ENCODE measurements around the gene GNG12.

Gene GNG12

GRCh38 chr1:67749844-67750690 is 83.2 kb downstream of the GNG12 start:
- peak; percentile 92 for DNase-seq (ENCODE audit: low read depth)
- Histone ChIP-seq H3K4me1 (ENCODE audit: control insufficient read depth, insufficient read depth, low read length) (peaks cover 80% of the 10 kb centered on the region), H3K27me3 (replicated peaks; ENCODE audit: control insufficient read depth, insufficient read depth, low read length) (no peaks in the 10 kb centered on the region), H3K9me3 (ENCODE audit: control insufficient read depth, low read length) (no peaks in the 10 kb centered on the region), H3K4me3 (ENCODE audit: low read length) (peak overlapping the region; percentile 67), H3K36me3 (ENCODE audit: control insufficient read depth, insufficient read depth, low read length, severe bottlenecking) (peaks cover 5% of the 10 kb centered on the region), H3K9ac (ENCODE audit: low read length) (peak overlapping the region; percentile 77)

DNA sequence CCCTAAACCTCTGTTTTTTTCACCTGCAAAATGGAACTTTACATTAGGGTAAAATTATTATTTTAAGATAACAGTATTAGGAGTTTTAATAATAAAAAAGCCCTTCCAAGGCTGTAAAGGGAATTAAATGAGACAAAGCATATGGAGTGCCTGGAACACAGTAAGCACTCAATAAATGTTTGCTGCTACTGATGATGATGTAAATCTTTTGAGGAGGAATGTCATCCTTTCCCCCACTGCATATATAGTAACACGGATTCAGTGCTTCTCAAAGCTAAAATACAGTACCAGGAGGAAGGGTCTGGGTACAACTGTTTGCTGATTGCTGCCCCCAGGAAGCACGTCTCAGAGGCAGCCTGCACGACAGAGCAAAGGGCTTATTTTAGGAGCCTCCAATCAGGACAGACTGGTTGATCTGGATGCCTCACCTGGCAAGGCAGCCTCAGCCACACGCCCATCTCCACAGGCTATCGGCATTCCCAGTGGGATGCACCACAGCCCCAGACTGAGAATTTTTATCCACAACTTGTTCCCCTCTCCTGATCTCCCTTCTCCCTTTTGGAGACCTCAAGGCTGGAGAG is 83.9 kb downstream of the GNG12 start:
- Histone ChIP-seq H3K4me1 (ENCODE audit: control insufficient read depth, insufficient read depth, low read length) (peaks cover 80% of the 10 kb centered on the region), H3K27me3 (replicated peaks; ENCODE audit: control insufficient read depth, insufficient read depth, low read length) (no peaks in the 10 kb centered on the region), H3K36me3 (ENCODE audit: control insufficient read depth, insufficient read depth, low read length, severe bottlenecking) (peaks cover 11% of the 10 kb centered on the region), H3K9me3 (ENCODE audit: control insufficient read depth, low read length) (no peaks in the 10 kb centered on the region), H3K9ac (ENCODE audit: low read length) (peak overlapping the region; percentile 77), H3K4me3 (ENCODE audit: low read length) (peak overlapping the region; percentile 67)
- no peak for DNase-seq (ENCODE audit: low read depth)

DNA sequence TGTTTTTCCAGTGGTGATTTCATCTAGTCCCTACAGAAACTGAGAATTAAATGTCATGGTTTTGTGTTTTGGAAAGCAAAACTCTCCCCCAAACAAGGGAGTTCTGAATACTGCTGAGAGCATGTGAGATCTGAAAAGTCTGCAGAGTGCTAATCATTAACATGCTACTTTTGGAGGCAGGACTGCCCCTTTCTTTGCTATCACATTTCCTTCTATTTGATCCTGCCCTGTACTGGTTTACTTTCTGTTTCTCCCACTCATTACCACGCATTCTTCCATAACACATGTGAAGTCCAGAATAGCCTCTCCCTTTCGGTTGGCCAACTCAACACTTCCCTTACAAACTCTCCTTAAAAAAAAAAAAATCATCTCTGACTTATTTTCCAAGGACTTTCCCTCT is 84.6 kb downstream of the GNG12 start:
- no peaks in the 10 kb centered on the region for H3K27me3 ChIP-seq (replicated peaks; ENCODE audit: control insufficient read depth, insufficient read depth, low read length)
- peaks cover 77% of the 10 kb centered on the region for H3K4me1 ChIP-seq (ENCODE audit: control insufficient read depth, insufficient read depth, low read length)
- H3K4me3 ChIP-seq (ENCODE audit: low read length) = peak overlapping the region; percentile 67
- H3K36me3 ChIP-seq (ENCODE audit: control insufficient read depth, insufficient read depth, low read length, severe bottlenecking) = peaks cover 14% of the 10 kb centered on the region
- peak overlapping the region; percentile 77 for H3K9ac ChIP-seq (ENCODE audit: low read length)
- peak; percentile 81 for DNase-seq (ENCODE audit: low read depth)
- H3K9me3 ChIP-seq (ENCODE audit: control insufficient read depth, low read length) = no peaks in the 10 kb centered on the region

DNA sequence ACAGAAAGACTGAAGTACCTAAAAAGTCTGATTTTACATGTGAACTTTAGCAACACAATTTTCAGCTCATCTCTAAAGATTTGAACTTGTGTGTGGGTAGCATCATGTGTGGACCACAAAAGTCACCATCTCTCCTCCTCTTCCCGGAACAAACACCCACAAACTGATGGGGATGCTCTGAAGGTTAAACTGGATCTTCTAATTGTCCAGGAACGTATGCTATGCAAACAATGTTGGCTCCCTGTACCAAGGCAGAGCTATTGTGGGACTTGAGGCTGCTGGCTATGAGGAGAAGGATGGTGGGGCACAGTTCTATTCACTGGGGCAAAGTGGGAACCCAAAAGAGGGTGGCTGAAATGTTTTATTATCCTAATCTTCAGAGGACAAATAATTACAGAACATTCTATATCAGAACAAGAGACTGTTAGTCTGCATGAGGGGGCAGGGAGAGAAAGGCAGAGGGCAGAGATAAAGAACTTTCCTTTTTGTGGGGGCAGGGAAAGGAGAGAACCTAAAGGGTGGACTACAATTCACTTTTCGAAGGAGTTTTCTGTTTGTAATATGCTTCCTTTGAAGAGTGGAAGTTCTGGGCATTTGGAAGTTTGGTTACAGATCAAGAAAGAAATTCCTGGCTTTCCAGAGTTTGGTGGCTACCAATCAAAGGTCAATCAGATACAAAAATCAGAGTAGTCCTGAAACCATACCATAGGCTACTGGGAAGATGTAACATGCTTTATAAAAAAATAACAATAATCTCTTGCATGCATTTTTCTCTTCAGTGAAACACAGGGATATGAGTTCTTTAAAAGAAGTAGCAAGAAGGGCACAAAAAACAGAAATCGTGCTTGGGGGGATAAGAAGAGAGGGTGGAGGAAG is 85.4 kb downstream of the GNG12 start:
- Histone ChIP-seq H3K9ac (ENCODE audit: low read length) (peak overlapping the region; percentile 77), H3K4me3 (ENCODE audit: low read length) (peak overlapping the region; percentile 67), H3K36me3 (ENCODE audit: control insufficient read depth, insufficient read depth, low read length, severe bottlenecking) (peaks cover 14% of the 10 kb centered on the region), H3K4me1 (ENCODE audit: control insufficient read depth, insufficient read depth, low read length) (peaks cover 71% of the 10 kb centered on the region), H3K27me3 (replicated peaks; ENCODE audit: control insufficient read depth, insufficient read depth, low read length) (no peaks in the 10 kb centered on the region), H3K9me3 (ENCODE audit: control insufficient read depth, low read length) (no peaks in the 10 kb centered on the region)
- peak; percentile 58 for DNase-seq (ENCODE audit: low read depth)

- Histone ChIP-seq H3K4me1 (ENCODE audit: control insufficient read depth, insufficient read depth, low read length) (peaks cover 56% of the 10 kb centered on the region), H3K27me3 (replicated peaks; ENCODE audit: control insufficient read depth, insufficient read depth, low read length) (no peaks in the 10 kb centered on the region), H3K36me3 (ENCODE audit: control insufficient read depth, insufficient read depth, low read length, severe bottlenecking) (peaks cover 14% of the 10 kb centered on the region), H3K9me3 (ENCODE audit: control insufficient read depth, low read length) (no peaks in the 10 kb centered on the region), H3K4me3 (ENCODE audit: low read length) (no peak overlapping the region), H3K9ac (ENCODE audit: low read length) (no peak overlapping the region)
- DNase-seq (ENCODE audit: low read depth) = no peak
Observed at GRCh38 chr1:67745875-67746698, 87.2 kb downstream of the GNG12 start.

DNA sequence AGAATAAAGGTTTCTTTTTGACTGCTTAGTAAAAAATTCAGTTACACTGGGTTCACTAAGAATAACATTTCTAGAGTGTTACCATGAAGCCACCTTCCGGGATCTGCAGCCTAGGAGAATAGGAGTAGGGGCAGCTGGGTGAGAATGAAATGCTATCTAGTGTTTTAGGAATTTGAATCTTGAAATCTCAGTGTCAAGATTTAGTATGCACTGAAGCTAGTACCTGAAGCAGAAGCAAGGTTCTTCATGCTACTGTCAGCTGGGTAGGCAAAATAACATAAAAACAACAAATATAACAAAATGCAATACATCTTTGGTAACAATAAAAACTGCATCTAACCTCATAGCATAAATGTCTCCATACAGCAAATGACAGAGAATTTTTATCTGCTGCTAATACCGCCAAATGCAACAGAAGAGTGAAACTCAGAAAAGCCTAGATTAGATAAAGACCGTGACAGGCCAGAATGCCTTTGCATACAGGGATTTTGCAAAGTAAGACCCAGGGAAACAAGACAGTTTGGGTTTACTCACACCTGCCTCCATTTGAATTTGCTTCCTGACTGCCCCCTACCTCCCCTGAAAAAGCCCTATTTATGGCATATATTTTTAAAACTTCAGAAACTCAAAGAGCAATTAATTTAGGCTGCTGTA is 90.1 kb downstream of the GNG12 start:
- H3K36me3 ChIP-seq (ENCODE audit: control insufficient read depth, insufficient read depth, low read length, severe bottlenecking) = peaks cover 14% of the 10 kb centered on the region
- H3K9me3 ChIP-seq (ENCODE audit: control insufficient read depth, low read length) = no peaks in the 10 kb centered on the region
- H3K9ac ChIP-seq (ENCODE audit: low read length) = no peak overlapping the region
- H3K4me3 ChIP-seq (ENCODE audit: low read length) = no peak overlapping the region
- DNase-seq (ENCODE audit: low read depth) = no peak
- no peaks in the 10 kb centered on the region for H3K27me3 ChIP-seq (replicated peaks; ENCODE audit: control insufficient read depth, insufficient read depth, low read length)
- H3K4me1 ChIP-seq (ENCODE audit: control insufficient read depth, insufficient read depth, low read length) = peaks cover 39% of the 10 kb centered on the region

GRCh38 chr1:67741736-67742135 is 91.5 kb downstream of the GNG12 start:
- H3K4me1 ChIP-seq (ENCODE audit: control insufficient read depth, insufficient read depth, low read length) = peaks cover 28% of the 10 kb centered on the region
- peaks cover 14% of the 10 kb centered on the region for H3K36me3 ChIP-seq (ENCODE audit: control insufficient read depth, insufficient read depth, low read length, severe bottlenecking)
- DNase-seq (ENCODE audit: low read depth) = no peak
- H3K9me3 ChIP-seq (ENCODE audit: control insufficient read depth, low read length) = no peaks in the 10 kb centered on the region
- H3K4me3 ChIP-seq (ENCODE audit: low read length) = no peak overlapping the region
- H3K9ac ChIP-seq (ENCODE audit: low read length) = no peak overlapping the region
- H3K27me3 ChIP-seq (replicated peaks; ENCODE audit: control insufficient read depth, insufficient read depth, low read length) = no peaks in the 10 kb centered on the region

GRCh38 chr1:67741121-67741520 is 92.1 kb downstream of the GNG12 start:
- DNase-seq (ENCODE audit: low read depth) = no peak
- Histone ChIP-seq H3K36me3 (ENCODE audit: control insufficient read depth, insufficient read depth, low read length, severe bottlenecking) (peaks cover 14% of the 10 kb centered on the region), H3K4me3 (ENCODE audit: low read length) (no peak overlapping the region), H3K27me3 (replicated peaks; ENCODE audit: control insufficient read depth, insufficient read depth, low read length) (no peaks in the 10 kb centered on the region), H3K4me1 (ENCODE audit: control insufficient read depth, insufficient read depth, low read length) (peaks cover 28% of the 10 kb centered on the region), H3K9me3 (ENCODE audit: control insufficient read depth, low read length) (no peaks in the 10 kb centered on the region), H3K9ac (ENCODE audit: low read length) (no peak overlapping the region)

GRCh38 chr1:67740543-67740942 is 92.7 kb downstream of the GNG12 start:
- no peaks in the 10 kb centered on the region for H3K27me3 ChIP-seq (replicated peaks; ENCODE audit: control insufficient read depth, insufficient read depth, low read length)
- peaks cover 29% of the 10 kb centered on the region for H3K4me1 ChIP-seq (ENCODE audit: control insufficient read depth, insufficient read depth, low read length)
- H3K36me3 ChIP-seq (ENCODE audit: control insufficient read depth, insufficient read depth, low read length, severe bottlenecking) = peaks cover 14% of the 10 kb centered on the region
- no peak overlapping the region for H3K9ac ChIP-seq (ENCODE audit: low read length)
- H3K9me3 ChIP-seq (ENCODE audit: control insufficient read depth, low read length) = no peaks in the 10 kb centered on the region
- H3K4me3 ChIP-seq (ENCODE audit: low read length) = no peak overlapping the region
- no peak for DNase-seq (ENCODE audit: low read depth)

DNA sequence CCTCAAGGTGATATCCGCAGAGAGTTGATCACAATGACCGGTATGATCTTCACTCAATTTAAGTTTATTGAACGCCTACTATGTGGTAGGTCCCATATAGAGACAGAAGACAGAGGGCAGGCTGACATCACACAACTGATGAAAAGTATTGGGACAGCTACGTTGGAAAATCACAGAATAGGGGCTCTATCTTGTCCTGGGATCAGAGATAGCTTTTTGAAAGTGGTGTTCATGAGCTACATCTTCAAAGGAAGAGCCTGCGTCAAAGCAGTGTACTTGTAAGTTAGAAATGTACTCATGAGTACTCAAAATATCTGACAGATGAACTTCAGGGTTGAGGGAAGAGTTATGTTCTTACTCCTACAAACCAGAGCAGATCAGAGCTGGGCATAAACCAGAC is 93.9 kb downstream of the GNG12 start:
- no peaks in the 10 kb centered on the region for H3K9me3 ChIP-seq (ENCODE audit: control insufficient read depth, low read length)
- no peak for DNase-seq (ENCODE audit: low read depth)
- H3K27me3 ChIP-seq (replicated peaks; ENCODE audit: control insufficient read depth, insufficient read depth, low read length) = no peaks in the 10 kb centered on the region
- H3K9ac ChIP-seq (ENCODE audit: low read length) = no peak overlapping the region
- no peak overlapping the region for H3K4me3 ChIP-seq (ENCODE audit: low read length)
- H3K4me1 ChIP-seq (ENCODE audit: control insufficient read depth, insufficient read depth, low read length) = peaks cover 41% of the 10 kb centered on the region
- H3K36me3 ChIP-seq (ENCODE audit: control insufficient read depth, insufficient read depth, low read length, severe bottlenecking) = peaks cover 4% of the 10 kb centered on the region
